GM18520 (cell line): ENCODE measurements around the gene ARL5C.
"Not testable (repeated sequence)": the region's sequence is repeated elsewhere in the genome, so short reads cannot be mapped to it uniquely, and the experiment has no call there.

ENCODE experiments used
- ATAC-seq: cut with Tn5 transposase; IDR thresholded peaks from one replicate; pipeline ENCODE4 v1.9.1; 2021; ENCODE audit not compliant: unreplicated experiment

The ARL5C gene

GRCh38 chr17:39141915-39142664 lies 23.9 kb downstream of the ARL5C start:
- no peak for ATAC-seq

DNA sequence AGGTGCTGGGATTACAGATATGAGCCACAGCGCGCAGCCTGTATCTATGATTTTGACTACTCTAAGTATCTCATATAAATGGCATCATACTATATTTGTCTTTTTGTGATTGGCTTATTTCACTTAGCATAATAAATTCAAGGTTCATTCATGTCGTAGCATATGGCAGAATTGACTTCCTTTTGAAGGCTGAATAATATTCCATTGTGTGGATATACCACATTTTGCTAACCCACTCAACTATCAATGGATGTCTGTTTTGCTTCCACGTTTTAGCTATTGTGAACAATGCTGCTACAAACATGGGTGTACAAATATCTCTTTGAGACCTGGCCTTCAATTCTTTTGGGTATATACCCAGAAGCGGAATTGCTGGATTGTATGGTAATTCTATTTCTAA lies 24.7 kb downstream of the ARL5C start:
- no peak for ATAC-seq

DNA sequence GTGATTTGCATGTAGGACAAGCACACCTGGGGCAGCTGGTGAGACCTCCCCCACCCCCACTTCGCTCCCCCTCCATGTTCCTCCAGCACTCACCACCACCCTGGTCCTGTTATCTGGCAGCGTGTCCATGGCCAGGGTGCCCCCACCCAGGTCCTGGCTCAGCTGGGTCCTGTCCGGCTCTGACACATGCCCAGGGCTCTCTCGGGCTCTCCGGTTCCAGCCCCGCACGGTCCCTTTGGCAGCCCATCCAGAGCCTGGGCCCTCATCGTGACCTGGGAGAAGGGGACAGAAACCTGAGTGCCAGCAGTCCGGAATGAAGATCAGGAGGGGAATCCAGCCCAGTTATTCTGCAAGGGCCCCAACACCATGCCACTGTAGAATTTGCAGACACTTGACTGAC lies 26.4 kb downstream of the ARL5C start:
- no peak for ATAC-seq

- ATAC-seq, result no peak
These were observed 26.8 kb downstream of the ARL5C start for GRCh38 chr17:39139161-39139511.

DNA sequence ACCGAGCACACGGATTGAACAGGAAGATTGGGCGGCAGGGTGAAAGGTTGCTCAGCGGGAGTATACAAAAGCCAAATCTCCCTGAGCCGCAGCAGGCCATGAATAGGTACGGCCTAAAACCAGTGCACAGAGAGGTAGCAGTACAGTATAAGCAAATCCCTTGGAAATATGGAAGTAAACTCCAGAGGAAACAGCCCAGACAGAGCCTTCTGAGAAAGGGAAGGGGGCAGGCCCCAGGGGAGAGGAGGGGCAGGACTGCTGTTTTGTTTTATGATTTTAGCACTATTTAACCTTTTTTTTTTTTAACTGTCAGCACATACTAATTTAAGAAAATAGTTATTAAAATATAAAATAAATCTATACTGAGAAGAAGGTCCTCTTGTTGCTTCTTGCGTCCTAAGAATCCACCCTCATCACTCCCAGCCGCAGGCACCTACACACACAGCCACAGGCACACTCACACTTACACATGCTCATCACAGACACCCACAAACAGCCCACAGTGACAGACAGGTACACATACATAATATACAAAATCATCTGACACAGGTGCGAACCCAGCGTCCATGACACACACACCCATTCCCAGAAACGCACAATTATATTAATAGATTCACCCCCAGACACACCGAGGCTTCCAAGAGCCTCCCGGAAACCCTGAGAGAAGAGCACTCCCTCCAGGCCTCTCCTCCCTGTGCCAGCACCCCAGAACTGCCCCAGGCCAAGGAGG lies 27.4 kb downstream of the ARL5C start:
- no peak for ATAC-seq

DNA sequence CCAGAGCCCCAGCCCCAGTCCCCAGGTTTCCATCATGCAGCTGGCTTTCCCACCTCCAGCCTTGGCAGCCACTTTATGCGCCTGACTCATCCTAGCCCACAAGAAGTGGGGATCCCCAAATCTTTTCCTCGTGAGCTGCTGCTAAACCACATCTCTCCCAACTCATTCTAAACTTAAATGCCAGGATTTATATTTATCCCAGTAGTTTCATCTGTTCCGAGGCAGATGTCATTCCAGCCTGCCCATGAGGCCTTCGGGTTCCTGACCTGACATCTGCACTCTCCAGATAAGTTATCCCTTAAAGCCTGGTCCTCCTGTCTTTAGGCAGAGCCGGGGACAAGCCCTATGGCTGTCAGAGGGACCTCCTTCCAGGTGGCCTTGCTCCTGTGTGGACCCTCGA lies 31.1 kb downstream of the ARL5C start:
- no peak for ATAC-seq

DNA sequence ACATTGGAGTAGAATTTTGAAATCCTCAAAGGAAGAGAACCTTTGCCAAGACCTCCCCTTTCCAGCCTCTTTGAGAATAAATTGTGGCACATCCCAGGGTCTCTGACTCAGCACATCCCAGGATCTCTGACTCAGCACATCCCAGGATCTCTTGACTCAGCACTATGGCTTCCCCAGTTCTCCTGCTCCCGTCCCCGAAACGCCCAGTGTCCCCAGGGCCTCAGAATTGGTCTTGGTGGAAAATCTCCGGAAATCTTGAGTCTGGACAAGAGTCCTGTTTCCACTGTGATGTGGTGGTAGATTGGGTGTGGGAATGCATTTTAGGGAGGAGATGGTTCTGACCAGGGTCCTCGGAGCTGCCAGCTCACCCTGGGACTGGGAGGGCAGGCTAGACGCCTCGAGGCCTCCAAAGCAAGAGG lies 33.8 kb downstream of the ARL5C start:
- ATAC-seq, result no peak

GRCh38 chr17:39131616-39132015 lies 34.3 kb downstream of the ARL5C start:
- no peak for ATAC-seq

DNA sequence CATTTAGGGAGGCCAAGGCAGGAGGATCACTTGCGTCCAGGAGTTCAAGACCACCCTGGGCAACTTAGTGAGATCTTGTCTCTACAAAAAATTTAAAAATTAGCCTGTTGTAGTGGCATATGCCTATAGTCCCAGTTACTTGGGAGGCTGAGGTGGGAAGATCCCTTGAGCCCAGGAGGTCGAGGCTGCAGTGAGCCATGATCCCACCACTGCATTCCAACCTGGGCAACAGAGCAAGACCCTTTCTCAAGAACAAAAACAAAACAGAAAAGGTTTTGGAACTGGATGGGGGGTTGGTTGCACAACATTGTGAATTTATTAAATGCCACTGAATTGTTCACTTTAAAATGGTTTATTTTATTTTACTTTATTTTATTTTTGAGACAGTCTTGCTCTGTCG lies 35.8 kb downstream of the ARL5C start:
- ATAC-seq, result no peak

DNA sequence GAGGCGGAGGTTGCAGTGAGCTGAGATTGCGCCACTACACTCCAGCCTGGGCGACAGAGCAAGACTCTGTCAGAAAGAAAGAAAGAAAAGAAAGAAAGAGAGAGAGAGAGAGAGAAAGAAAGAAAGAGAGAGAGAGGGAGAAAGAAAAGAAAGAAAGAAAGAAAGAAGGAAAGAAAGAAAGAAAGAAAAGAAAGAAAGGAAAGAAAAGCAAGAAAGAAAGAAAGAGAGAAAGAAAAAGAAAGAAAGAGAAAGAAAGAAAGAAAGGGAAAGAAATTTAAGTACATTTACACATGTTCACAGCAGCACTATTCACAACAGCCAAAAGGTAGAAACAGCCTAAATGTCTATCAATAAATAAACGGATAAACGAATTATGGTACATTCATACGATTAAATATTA lies 36.4 kb downstream of the ARL5C start:
- not testable (repeated sequence) for ATAC-seq

DNA sequence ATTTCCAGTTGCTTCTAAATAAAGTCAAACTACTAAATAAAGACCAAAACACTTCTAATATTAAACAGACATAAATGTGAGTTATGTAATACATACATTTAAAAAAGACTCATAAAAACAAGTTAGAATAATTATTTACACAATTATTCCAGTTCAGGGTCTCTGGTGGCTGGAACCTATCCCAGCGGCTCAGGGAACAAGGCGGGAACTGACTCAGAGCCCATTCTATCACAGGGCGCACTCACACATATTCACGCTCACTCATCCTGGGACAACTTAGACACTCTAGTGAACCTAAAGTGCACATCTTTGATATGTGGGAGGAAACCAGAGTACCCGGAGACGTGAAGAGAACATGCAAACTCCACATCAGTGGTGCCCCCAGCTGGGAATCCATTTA lies 39.5 kb downstream of the ARL5C start:
- ATAC-seq, result no peak

DNA sequence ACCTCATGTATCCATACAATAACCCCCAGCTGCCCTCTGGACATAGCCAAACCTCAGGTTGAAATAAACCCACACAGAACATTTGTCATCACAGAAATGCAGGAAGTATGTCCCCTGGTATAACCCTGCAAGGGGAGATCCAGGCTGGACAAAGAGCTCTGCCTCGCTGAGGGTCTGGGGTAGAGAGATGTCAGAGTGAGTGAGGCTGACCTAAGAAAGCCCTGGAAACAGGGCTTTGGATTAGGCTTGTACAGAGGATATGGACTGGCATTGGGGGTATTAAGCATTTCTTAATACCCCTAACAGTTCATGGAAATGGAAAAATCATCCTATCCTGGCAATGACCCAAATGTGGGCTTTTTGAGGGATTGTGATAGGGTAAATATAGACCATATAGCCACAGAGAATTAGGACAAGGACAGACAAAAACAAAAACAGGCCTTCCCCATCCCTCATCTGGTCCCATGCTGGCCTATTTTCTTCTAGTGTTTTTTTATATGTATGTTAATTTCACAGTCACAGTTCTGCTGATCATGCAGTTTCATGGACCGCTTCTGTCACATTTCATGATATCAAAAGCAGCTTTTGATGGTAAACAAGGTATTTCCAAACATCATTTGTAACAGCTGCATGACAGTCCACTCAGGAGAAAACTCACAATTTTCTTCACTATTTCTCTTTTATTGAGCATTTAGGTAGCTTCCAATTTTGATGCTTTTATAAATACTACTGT lies 40.7 kb downstream of the ARL5C start:
- ATAC-seq, result no peak

DNA sequence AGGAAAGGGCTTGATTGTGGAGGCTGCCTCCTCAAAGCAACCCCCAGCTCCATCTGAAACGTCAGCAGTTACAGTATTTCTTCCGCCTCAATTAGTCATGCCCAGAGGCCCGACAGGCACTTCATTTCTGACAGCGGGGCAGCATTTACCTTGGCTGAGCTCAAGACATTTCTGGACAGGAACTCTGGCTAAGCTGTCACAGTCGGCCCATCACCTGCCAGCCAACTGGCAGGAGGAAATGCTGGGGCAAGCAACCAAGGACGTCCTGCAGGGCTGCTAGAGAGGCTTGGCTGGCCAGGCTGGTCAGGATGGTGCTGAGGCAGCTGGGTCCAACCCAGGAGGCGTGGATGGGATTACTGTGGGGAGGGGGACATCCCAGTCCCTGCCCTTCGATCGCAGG lies 42.3 kb downstream of the ARL5C start:
- ATAC-seq, result no peak

DNA sequence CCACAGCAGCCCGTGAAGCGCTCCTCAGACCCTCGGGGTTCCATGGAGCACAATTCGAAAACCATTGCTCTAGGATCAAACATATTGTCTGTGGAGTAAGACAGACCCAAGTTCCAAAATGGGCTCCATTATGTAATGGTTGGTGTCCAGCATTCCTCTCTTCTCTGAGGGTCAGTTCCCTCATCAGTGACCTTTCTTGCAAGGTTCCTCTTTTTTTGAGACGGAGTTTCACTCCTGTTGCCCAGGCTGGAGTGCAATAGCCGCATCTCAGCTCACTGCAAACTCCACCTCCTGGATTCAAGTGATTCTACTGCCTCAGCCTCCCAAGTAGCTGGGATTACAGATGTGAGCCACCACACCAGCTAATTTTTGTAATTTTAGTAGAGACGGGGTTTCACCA lies 43.0 kb downstream of the ARL5C start:
- ATAC-seq, result no peak

DNA sequence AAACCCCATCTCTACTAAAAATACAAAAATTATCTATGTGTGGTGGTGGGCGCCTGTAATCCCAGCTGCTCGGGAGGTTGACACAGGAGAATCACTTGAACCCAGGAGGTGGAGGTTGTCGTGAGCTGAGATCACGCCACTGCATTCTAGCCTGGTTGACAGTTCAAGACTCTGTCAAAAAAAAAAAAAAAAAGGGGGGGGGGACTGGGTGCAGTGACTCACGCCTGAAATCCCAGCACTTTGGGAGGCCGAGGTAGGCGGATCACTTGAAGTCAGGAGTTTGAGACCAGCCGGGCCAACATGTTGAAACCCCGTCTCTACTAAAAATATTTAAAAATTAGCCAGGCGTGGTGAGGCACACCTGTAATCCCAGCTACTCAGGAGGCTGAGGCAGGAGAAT lies 44.0 kb downstream of the ARL5C start:
- not testable (repeated sequence) for ATAC-seq

DNA sequence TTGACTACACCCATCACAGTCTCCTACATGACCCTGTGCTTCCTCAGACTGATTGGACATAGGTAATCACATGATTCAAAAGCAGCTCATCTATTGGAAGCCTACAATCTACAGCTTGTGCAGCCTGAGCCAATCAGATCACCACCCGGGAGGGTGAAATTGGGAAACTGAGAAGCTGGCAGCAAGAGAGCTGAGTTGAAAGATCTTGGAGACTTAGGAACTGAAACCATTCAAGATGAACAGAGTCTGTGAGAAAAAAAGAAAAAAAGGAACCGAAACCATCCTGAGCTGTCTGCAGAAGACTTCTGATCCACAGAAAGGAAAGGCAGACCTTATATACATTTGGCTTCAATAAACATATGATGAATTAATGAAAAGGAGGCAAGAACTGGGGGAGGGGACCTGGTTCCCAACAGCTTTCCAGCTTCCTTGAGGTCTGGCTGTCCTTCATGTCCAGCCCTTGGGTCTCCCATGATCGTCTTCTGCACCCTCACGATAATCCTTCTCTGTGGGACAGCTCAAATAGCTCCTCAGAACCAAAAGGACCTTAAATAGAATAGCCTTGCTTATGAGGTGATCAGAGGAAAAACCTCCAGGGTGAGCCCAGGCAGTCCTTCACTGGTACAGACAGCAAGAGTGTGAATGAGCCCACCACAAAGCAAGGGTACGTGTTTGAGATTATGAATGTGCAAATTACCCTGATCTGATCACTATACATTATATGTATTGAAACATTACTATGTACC lies 47.1 kb downstream of the ARL5C start:
- ATAC-seq, result no peak

- no peak for ATAC-seq
These were observed 49.7 kb downstream of the ARL5C start for GRCh38 chr17:39116224-39116623.

GRCh38 chr17:39115135-39115534 lies 50.8 kb downstream of the ARL5C start:
- no peak for ATAC-seq

DNA sequence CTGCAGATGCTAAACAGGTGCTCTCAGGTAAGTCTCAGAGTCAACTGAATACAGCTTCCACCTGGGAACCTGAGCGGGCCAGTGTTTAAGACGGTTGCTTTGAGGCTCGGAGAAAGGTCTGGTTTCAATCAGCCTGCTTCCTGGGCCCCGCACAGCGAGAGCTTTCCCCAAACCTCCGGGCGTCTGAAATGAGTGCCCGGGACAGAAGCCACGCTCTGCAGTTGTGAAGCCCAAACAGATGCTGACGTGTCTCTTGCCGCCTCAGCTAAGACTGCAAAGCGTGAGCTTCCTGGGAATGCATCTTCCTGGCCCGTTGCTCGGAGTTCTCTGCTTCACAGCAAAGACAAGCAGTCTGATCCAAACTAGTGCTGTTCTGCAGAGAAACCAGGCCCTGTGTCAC lies 51.2 kb downstream of the ARL5C start:
- no peak for ATAC-seq

DNA sequence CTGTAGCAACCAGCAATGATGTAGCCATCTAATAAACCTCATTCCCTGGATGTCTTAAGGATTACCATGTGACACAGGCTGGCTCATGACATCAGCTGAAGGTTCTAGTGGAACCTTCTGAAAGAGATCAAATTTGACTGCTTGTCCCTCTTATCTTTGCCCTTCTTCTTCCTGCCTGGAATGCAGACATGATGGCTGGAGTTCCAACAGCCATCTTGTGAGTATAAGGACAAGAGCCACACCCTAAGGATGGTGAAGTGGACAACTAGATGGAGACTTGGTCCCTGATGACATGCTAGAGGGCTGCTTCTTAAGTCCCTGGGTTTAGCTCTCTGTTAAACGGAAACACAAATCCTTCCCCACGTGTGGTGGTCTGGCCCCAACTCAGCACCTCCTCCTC lies 52.1 kb downstream of the ARL5C start:
- ATAC-seq, result no peak

DNA sequence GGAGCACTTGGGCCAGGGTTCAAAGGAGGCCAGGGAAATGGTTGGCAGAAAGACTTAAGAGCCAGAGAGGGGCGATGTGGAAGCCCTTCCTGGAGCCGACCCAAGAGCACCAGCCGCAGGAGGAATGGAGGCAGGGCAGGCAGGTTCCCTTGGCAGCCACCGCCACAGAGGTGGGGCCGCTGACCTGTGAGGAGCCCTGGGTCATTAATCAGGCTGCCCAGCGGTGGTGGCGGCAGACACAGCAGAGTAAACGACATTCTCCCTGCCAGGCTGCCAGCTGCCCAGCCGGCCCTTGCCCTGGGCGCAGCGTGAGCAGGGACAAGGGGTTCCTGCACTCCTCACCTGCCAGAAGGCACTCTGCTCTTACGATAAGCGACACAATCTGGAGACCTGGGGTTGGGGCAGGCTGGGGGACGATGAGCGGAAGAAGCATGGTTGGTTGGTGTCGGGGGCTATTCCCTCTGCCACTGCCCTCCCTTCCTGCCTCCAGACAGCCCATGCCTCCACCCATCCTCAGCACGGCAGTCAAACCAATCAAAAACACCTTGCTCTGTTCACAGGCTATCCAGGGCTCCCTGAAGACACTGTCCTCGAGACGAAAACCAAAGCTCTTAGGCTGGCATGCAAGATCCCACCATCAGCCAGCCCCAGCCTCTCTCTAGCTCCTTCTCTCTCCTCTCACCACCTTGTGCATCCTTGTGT lies 55.4 kb downstream of the ARL5C start:
- no peak for ATAC-seq
